Hematopoietic multipotent progenitor cell treated with erythropoietin and hydrocortisone succinate and interleukin-3 and kit ligand, for 6 days (in vitro differentiated cells): Measurements from ENCODE around the gene KCNK7.

Experiments
- DNase-seq: peaks from one replicate; pipeline ENCODE4 v3.0.0-alpha.2; 2015

KCNK7 gene

DNA sequence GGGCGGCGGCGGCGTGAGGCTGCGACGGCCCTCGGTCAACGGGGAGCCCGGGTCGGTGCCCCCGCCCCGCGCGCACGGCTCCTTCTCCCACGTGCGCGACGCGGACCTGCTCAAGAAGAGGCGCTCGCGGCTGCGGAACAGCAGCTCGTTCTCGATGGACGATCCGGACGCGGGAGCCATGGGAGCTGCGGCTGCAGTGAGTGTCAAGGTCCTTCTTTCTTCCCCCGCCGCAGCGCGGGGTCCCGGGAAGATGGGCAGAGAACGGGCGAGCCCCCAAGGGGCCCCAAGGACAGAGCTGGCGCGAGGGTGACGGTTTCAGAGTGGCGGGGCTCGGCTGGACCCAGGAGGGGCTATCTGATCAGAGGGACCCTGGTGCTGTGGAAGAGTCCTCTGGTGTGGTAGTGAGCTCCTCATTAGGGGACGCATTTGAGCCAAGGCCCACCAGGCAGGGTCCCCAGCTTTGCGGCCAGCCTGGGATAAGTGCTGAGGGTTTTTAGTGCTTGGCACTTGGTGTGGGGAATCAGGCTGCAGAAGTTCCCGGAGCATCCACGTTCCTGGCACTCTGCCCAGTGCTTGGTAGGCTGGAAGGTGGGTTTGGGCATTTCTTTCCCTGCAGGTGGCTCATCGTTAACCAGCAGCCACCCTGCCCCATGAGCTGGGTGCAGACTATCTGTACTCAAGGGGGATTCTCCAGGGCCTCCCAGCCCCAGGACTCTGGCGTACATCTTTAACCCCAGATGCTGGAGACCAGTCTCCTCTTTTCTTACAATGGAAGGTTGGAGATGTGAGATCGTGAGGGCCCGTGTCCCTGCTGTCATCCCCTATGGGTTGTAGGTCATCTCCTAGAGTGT, 10.0 kb downstream of the KCNK7 start:
- no peak for DNase-seq

DNA sequence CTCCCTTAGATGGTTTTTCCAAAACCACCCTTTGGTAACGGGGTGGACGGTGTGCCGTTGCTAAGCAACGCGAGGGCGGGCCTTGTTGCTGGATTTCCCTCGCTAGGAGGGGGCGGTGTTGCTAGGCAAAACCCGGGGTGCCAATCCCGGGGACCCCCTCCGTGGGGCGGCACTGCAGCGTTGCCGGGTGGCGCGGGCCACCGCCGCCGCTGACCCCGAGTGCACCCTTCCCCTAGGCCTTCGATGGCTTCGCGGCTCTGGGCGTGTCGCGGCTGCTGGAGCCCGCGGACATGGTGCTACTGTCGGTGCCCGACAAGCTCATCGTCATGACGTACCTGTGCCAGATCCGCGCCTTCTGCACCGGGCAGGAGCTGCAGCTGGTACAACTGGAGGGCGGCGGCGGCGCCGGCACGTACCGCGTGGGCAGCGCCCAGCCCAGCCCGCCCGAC, 10.9 kb downstream of the KCNK7 start:
- no peak for DNase-seq

DNA sequence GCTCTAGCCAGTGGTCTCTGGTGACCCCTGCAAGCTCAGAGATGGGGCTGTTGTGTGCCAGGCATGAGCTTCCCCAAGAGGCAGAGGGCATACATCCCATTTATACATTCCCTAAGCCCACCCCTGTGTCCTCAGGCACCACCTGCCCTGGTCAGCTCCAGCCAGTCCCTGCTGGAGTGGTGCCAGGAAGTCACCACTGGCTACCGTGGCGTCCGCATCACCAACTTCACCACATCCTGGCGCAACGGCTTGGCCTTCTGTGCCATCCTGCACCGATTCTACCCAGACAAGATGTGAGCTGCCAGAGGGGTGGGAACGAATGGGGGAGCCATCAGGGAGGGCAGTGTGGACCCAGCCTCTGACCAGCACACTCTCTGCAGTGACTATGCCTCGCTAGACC, 11.5 kb downstream of the KCNK7 start:
- DNase-seq, result no peak

DNA sequence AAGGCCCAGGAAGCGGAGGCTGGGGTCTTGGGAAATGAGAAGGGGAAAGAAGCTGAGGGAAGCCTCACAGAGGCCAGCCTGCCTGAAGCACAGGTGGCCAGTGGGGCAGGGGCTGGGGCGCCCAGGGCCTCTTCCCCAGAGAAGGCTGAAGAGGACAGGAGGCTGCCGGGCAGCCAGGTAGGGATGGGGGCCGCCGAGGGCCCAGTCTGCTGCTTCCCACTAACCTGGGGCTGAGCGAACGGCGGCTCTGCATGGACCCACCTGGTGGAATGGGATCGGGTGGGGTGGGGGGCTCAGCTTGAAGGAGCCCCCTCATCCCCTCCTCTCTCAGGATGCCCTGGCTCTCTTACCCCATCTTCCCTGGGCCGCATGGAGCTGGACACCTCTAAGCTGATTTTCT, 12.0 kb downstream of the KCNK7 start:
- no peak for DNase-seq

DNA sequence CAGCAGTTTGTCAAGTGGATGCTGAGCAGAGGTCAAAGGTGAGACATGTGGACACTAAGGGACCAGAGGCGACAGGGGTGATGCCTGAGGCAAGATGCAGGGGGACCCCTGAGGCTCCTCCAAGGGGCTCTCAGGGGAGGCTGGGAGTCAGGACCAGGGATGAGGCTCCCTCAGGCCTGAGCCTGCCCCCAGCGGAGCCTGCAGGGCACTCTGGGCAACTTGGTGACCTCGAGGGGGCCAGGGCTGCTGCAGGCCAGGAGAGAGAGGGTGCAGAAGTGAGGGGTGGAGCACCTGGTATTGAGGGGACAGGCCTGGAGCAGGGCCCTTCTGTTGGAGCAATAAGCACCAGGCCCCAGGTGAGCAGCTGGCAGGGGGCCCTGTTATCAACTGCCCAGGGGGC, 13.7 kb downstream of the KCNK7 start:
- no peak for DNase-seq

DNA sequence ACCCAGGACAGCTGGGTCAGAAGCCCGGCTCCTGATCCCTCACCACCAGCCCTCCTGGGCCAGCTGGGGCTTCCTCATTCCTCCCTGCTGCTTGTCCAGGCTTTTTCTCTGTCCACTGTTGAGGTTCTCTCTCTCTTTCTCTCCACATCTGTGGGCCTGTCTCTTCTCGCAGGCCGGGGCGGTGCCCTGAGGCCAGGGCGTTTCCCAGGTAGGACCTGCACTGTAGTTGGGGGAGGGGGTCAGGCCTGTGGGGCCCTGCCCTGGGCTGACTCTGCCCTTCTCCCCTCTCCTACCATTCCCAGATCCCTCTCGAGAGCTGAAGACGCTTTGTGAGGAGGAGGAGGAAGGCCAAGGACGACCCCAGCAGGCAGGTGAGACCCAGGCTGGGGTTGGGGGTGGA, 14.8 kb downstream of the KCNK7 start:
- DNase-seq, result no peak

DNA sequence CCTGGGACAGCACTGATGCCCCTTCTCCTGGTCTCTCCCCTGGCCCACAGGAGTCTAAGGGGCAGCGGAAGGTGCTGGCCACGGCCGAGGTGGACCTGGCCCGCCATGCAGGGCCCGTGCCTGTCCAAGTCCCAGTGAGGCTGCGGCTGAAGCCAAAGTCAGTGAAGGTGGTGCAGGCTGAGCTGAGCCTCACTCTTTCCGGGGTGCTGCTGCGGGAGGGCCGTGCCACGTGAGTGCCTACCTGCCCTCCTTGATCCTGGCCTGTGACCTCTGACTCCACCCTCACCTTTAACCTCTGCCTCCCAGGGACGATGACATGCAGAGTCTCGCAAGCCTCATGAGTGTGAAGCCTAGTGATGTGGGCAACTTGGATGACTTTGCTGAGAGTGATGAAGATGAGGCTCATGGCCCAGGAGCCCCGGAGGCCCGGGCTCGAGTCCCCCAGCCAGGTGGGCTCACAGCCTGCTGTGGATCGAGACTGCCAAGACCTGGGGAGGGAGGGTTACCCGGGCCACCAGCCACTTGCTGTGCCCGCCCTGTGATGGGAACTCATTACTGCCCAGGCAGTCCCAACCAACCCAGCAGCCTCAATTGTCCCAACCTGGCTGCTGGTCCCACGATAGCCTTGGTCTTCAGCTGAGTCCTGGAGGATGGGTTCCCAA, 15.4 kb downstream of the KCNK7 start:
- DNase-seq, result no peak

DNA sequence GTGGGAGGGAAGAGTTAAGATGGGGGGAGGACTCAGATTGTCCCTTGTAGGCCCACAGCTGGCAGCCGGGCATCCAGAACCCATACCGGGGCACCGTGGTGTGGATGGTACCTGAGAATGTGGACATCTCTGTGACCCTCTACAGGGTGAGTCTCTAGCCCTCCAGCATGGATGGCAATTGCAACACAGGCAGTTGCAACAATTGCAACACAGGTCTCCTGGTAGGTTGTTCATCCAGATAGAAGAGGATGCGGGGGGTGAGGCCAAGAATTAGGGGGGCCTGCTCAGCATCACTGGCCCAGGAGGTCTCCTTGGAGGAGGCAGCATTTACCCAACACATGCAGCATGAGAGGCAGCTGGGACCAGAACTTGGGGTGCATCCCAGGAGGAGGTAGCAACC, 16.3 kb downstream of the KCNK7 start:
- DNase-seq, result no peak

DNA sequence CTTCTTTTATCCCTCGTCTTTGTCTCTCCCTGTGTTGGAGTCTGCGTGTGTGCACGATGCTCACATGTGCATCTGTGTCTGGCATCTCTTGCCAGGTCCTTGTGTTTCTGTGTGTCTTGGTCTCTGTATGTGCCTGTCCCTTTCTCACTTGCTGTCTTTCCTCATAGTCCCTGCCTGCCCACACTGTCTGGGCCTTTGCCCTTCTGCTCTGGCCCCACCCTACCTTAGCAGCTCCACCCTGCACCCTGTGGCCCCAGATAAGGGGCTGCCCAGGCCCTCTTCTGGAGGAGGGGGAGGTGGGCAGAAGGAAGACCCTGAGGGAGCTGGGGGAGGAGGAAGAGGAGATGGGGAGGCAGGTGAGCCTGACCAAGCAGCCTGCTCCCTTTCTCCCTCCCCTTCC, 16.9 kb downstream of the KCNK7 start:
- peak; percentile 88 for DNase-seq

DNA sequence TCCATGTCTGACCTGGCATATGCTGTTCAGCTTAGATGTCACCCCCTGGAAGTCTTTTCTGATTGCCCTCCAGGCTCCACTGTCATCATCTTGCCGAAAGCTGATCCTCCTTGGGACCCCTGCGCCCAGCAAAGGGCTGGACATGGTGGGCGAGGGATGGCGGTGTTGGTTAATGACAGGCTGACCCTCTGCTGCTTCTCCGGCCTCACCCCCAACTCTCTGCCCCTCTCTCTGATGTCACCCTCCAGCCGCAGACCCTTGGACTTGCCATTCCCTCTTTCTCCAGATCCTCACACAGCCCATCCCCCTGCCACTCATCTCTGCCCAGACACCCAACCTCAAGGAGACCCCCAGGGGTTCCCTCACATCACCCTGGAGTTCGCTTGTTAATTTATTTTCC, 17.5 kb downstream of the KCNK7 start:
- no peak for DNase-seq

DNA sequence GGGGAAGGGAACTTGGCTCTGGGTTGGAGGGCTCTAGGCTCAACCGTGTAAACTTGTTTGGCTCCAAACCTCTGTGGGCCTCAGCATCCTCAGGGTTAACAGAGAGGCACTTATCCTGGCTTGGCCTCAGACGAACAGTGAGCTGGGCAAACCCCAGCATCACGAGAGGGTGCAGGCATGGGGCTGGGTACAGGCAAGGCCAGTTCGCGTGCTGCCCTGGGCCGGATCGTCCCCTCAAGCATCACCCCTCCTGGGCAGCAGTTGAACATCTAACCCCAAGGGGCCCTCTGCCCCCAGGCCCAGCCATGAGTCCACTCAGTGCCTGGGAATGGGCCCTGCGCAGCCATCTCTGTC, 17.9 kb downstream of the KCNK7 start:
- DNase-seq, result no peak

DNA sequence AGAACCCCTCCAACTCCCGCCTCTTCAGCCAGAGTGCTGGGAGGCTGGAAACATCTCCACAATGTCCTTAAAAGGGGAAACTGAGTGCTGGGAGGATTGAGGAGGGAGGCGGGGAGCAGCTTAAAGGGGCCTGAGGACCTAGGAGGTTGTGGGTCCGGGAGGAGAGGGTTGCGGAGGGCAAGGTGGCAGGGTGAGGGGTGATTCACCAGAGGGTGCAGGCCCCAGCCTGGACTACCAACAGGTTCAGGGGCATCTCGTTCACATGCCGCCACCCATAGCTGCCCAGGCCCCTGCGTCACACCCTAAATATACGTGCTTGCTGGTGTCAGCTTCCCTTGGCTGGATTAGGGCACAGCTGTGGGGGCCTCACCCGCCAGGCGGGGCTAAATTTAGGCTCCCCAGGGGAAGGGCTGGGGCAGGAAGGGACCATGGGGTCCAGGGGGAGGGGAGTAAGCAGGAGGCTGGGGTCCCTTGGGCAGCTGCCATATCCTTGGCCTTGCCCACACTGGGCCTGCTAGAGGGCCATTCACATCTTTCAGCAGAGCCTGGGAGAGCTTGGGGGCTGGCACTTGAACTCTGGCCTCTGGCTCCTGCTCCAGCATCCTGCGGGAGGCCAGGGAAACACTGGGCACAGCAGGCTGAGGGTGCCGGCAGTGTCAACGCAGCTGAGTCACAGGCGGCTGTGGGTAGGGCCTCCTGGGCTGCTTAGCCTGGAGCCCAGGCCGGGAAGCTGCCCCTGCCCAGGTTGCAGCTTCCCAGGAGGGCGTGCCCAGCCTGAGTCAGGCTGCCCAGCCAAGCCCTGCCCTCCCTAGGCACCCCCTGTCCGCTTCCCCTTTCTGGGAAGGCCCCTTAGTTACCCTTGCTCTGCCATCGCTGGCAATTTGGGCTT, 18.5 kb downstream of the KCNK7 start:
- peak; percentile 76 for DNase-seq

DNA sequence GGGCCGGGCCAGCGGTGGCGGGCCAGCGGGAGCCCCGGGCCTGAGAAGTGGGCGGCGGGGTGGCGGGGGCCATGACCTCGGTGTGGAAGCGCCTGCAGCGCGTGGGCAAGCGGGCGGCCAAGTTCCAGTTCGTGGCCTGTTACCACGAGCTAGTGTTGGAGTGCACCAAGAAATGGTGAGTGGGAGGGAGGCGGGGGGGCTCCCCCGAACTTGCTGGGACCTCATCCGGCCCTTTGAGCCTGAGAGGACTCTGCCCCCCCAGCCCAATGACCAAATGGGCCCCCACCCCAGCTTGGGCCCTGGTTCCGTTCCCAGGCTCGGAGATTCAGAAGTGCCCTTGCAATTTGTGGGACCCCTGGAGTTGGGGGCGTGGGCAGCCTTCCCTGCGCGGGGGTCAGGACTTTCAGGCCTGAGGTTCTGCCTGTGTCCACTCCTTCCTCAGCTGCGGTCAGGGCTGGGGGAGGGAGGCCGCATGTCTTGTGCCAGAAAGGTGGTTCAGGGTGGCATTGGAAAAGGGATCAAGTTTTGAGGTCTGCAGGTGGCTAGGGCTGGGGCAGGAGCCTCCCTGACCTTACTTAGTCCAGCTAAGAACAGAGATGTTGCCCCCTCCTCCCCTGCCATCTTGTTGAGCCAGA, 19.3 kb downstream of the KCNK7 start:
- DNase-seq, result no peak

DNA sequence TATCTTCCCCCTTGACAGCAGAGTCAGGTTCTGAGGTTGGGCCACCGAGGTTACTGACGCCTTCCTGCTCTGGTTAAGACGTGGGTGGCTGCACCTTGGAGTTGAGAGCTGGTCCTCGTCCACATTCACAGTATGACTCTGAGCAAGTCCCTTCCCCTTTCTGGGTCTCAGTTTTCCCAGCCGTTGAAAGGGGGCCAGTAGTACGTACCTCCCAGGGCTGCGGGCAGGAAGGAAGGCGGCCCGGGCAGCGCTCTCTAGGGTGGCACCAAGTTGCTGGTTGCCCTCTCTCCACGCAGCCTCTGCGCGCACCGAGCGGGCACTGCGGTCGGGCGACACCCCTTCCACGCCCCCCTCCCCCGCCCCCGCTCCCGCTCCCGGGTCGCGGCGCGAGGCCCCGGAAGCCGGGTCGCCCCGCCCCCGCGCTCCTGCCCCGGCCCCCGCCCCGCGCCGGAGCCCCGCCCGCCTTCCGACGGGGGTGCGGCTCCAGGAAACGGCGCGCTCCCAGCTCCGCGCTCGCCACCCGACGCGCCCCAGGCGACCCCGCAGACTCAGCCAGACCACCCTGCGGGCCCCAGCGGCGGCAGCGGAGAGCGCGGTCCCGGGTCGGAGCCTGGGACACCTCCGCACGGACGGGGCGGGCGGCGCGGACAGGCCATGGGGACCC, 19.9 kb downstream of the KCNK7 start, which contains the start of gene EHBP1L1:
Gene EHBP1L1 (plus strand): TSS at position 486 of the 664 bp plus-strand sequence. CDS start 250 bp downstream, outside the sequence.
- peak; percentile 87 for DNase-seq

DNA sequence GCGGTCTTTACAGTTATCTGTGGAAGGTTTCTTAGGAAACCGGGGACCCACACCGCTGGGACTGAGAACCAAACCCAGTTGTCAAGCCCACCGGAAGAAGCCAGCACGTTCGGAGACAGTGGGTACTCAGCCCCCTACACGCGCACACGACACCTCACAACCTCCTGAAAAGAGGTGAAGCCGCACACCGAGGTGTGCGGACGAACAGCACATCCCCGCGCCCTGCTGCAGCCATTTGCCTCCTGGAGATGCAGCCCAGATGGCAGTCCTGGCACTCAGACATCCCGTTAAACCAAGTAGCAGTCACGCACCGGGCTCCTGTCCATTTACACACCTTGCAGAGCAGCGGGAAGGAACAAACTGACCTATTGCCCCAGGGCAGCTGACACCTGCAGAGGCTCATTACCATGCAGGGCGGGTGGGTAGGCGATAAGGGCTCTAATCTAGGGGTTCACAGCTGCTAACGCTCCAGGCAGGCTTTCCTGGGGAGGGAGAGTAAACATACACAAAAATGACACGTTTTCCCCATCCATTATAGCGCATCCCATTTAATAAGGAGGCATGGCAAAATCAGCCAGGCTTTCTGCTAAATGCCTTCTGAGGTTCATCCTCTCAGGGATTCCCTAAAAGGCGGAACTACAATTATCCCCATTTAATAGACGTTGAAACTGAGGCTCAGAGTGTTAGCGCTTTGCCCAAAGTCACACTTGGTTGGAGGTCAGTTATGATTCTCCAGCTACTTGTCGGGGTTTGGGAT, 20.6 kb downstream of the KCNK7 start:
- DNase-seq, result peak; percentile 87

DNA sequence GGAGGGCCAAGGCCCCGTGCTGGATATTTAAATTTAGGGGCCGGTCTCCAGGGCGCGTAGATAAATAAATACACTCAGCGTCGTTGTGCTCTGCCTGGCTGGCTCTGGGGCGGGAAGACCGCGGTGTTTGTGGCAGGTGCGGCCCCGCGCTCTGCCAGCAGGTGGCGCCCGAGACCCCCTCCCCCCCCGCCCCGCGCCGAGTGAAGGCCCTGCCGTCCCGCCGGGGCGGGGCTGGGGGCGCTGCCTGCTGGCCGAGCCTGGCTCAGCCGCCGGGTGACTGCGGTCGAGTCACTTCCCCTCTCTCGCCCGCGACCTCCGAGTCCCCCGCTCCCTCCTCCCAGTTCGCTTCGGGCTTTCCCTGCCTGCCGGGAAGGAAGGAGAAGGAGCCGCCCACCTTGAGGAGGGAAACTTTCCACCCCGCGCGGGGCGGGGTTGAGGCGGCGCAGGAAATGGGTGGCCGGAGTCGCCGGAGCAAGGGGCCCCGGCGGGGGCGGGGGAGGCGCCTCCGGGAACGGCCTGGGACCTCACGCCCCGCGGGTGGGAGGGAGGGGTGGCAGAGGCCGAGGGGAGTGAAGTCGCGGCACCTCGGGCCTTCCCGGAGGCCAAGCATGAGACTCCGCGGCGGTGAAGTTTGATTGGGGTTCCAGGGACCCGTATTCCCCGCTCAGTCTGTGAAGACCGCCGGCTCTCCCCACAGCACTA, 21.3 kb downstream of the KCNK7 start:
- peak; percentile 94 for DNase-seq

DNA sequence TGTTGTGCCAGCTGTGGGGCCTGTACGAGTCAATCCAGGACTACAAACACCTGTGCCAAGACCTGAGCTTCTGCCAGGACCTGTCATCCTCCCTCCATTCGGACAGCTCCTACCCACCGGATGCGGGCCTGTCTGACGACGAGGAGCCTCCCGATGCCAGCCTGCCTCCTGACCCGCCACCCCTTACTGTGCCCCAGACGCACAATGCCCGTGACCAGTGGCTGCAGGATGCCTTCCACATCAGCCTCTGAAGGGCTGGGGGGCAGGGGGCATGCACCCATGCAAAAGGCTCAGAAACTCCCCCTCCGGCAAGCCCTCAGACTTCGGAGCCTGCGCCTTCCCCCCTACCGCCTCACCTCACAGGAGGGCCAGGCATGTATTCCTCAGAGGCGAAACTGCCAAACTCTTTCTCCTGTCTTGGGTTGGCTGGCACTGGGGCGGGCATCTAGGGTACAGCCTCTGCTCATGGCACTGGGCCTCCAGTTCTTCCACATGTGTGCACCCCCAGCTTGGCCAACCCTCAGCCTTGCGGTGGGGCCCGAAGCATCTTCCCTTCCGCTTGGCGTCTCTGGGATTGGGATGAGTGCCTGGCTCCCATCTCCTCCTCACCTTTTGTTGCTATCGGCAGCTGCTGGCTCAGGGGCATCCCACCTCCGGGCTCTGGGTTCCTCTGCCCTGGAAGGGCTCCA, 22.1 kb downstream of the KCNK7 start:
- DNase-seq, result no peak

DNA sequence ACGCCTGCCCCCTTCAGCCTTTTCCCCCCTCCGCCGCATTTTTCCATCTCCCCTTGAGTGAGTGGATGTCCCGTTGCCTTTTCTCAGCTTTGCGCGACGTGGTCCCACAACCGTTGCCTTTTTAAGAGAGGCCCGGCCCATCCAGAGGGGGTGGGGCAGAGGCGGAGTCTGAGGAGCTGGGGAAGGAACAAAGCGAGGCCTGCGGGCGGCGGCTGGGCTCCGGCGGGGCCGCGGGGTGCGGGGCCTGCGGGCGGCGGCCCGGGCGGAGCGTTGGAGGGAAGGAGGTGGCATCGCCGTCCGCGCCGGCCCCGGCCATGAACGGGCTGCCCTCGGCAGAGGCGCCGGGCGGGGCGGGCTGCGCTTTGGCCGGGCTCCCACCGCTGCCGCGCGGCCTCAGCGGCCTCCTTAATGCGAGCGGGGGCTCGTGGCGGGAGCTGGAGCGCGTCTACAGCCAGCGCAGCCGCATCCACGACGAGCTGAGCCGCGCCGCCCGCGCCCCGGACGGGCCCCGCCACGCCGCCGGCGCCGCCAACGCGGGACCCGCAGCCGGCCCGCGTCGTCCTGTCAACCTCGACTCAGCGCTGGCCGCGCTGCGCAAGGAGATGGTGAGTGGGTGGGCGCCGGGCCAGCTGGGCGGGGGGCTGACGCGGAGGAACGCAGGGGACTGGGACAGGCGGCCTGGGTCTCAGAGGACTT, 23.1 kb downstream of the KCNK7 start, which contains the start of gene FAM89B:
Gene FAM89B (plus strand): TSS at position 183 of the 696 bp plus-strand sequence. CDS start 132 bp downstream, at position 315.
- peak; percentile 96 for DNase-seq

DNA sequence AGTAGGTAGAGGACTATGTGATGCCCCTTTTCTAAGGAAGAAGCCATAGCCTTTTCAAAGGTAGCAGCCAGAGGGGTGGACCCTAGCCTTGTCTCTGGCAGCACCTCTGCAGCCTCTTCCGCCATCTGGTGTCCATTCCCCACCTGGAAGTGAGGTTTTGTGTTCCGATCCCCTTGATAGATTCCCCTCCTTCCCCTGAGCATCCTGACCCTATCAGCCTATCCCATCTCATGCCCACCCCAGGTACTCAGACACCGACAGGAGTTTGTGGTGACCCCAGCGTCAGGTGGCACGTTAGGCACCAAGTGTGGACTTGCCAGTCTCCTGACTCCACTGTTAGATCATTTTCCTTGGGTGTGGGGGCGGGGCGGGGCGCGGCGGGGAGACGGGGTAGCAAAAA, 23.7 kb downstream of the KCNK7 start:
- DNase-seq, result peak; percentile 73
